ENCODE data around the gene TSKS.

GRCh38 chr19:49749771-49750170, 13.3 kb downstream of the TSKS start:
- TF ChIP-seq POLR2A (IDR thresholded peaks at IDR 0.05; ENCODE audit: borderline replicate concordance, extremely low read depth, insufficient read depth, insufficient read length) (no peak), CTCF (IDR thresholded peaks at IDR 0.05 in 2 of 3, conservative IDR thresholded peaks at IDR 0.05 in 1 of 3; ENCODE audit: borderline replicate concordance in 1 of 3, insufficient read depth in 1 of 3, low read depth in 2 of 3, low read length in 2 of 3) (no peak), POLR2AphosphoS5 (IDR thresholded peaks at IDR 0.05; ENCODE audit: low read depth, low read length) (no peak), TCF7L2 (IDR thresholded peaks at IDR 0.05; ENCODE audit: borderline replicate concordance, extremely low read depth, insufficient read depth, insufficient read length) (no peak), REST (IDR thresholded peaks at IDR 0.05; ENCODE audit: low read depth) (no peak), EZH2phosphoT487 (IDR thresholded peaks at IDR 0.05; ENCODE audit: borderline replicate concordance) (no peak), EZH2 (IDR thresholded peaks at IDR 0.05) (no peak), ZNF274 (IDR thresholded peaks at IDR 0.05; ENCODE audit: low read depth, low read length) (no peak), CEBPB (IDR thresholded peaks at IDR 0.05; ENCODE audit: low read depth) (no peak), MAX (IDR thresholded peaks at IDR 0.05) (no peak), SIN3A (IDR thresholded peaks at IDR 0.05; ENCODE audit: low read depth) (no peak), ZFX (IDR thresholded peaks at IDR 0.05) (no peak)
- TF ChIP-seq, protein P1, sequence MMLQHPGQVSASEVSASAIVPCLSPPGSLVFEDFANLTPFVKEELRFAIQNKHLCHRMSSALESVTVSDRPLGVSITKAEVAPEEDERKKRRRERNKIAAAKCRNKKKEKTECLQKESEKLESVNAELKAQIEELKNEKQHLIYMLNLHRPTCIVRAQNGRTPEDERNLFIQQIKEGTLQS (IDR thresholded peaks at IDR 0.05), result no peak
